NCI-H1436 (cell line): Measurements from ENCODE around the gene CYP27B1.

Experiments used
- DNase-seq: peaks from one replicate; lab custom pipeline; 2025; lab: John Stamatoyannopoulos, UW

The CYP27B1 gene, protein sequence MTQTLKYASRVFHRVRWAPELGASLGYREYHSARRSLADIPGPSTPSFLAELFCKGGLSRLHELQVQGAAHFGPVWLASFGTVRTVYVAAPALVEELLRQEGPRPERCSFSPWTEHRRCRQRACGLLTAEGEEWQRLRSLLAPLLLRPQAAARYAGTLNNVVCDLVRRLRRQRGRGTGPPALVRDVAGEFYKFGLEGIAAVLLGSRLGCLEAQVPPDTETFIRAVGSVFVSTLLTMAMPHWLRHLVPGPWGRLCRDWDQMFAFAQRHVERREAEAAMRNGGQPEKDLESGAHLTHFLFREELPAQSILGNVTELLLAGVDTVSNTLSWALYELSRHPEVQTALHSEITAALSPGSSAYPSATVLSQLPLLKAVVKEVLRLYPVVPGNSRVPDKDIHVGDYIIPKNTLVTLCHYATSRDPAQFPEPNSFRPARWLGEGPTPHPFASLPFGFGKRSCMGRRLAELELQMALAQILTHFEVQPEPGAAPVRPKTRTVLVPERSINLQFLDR

DNA sequence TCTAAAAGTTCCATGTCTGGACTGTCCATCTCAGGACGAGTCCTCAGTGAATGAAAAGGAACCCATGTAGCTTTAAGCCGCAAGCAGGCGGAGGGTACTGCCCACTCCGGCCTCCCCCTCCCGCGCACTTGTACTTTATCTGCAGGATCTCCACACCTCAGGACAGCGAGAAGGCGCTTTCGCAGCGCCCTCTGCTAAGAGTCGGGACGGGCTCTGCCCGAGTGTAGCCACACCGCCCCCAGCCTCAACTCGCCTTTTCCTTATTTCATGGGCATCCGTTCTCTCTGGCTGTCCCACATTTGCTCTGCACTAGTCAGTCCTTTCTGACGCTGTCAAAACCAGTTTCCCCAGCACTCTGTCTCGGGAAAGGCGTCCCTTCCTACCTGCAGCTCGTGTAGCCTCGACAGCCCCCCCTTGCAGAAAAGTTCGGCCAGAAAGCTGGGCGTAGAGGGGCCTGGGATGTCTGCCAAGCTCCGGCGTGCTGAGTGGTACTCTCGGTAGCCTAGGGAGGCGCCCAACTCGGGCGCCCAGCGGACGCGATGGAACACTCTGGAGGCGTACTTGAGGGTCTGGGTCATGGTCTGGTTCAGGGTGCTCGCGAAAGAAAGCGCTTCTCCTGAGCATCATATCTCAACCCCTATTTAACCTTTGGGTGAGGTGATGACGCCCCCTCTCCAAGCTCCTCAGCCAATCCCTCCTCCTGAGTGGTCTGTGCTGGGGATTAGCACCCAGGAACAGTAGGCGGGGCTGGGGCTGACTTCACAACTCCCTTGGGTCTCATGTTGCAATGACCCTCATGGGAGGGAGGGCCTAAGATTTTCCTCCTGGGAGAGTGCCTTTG lies at the start of gene CYP27B1:
CYP27B1 (minus strand) TSS at position 615 of the 841 bp plus-strand sequence; CDS start at position 578, 37 bp downstream.
- DNase-seq = no peak

DNA sequence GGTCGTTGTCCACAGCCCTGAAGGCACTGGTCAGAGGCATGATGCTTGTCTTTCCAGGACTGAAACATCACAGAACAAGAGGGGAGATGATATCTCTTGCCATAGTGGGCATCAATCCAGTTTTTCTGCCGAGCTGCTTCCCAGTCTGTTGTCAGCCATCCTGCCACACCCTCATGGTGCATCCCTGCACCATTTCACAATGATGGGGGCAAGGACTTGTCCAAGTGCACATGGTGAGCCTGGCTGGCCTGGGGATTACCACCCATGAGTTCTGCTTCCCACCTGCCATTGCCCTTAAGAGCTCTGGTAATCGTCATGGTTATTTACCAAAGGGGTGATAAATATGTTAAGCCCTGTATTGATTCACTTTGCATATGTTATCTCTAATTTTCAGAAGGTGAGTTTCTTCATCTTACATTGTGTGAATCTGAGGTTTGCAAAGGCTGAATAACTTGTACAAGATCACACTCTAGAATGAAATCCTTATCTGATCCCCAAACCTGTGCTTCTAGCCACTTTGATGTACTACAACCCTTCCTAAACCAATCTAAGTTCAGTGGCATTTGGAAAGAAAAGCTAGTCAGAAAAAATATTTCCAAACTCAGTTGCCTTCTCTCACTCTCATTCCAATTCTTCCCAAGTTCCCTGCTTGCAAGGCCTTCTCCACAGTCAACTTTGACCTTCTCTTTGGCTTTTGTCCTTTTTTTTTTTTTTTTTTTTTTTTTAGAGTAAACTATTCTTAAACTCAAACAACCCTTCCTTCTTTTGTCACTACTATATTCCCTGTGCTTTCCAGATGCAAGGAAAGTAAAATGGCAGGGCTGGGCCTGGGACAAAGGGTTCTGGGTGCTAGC lies 49.4 kb upstream of the CYP27B1 start:
- no peak for DNase-seq

DNA sequence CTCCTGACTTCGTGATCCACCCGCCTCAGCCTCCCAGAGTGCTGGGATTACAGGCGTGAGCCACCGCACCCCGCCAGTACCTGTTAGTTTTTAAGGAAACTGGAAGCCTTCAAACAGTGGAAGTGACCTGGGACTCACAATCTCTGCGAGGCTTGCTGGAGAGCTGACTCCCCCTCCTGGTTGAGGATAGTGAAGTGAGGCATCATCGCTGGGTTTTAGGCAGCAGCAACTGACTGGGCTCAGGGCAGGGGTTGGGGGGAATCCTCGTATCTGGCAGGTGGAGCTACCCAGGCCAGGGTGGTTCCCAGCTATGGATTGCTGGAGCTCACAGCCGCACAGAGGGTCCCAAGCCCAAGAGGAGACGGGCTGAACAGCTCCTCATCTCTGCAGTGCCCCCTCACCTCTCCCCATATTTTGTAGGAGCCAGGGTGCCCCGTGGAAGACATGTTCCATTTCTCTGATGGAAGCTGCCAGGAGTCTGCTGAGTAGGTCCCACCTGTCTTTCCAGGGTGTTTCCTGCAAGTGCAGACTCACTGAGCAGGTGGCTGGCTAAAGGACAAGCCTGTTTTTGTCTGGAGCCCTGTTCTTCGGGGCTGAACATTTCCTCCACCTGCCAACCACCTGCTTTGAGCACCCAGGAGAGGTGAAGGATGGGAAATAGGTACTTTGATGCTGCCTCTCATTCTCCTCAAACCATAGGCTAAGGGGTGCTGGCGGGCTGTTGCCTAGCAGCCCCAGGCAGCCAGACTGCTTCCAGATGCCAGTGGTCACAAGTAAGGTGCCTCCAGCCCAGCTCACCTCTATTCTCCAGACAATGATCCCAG lies 48.5 kb upstream of the CYP27B1 start:
- peak; percentile 71 for DNase-seq

DNA sequence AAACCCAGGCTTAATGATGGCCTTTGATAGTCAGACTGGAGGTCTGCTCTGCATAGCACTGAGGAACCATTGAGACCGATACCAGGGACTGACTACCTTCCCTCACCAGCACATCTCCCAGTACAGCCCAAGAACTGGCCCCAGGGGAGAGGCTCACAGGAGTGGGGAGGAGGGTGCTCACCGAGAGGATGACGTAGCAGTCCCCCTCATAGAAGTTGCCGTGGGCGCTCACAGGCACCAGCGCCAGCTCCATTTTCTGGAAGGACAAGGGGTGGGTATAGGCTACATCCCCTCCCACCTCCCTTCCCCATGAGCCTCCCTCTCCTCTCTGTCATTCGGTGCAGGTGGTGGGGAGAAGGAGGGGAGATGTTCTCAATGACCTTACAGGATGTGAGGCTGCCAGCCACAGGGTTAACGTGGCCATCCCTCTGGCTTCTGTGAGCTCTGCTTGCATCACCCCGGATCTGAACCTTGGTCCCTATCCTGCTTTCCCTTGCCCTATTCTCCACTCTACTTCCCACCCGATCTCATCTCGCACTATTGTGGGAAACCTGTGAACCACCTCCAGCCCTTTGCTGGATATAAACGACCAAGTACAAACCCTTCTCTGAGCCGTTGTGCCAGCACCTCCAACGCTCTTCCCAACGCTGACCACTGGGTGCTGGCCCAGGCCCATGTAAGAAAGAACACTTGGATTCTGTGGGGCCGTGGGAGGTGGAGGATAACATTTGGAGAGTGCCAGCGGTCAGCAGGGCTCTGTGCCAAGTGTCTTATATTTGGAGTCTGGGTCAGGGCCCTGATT lies 47.3 kb upstream of the CYP27B1 start:
- peak; percentile 47 for DNase-seq

DNA sequence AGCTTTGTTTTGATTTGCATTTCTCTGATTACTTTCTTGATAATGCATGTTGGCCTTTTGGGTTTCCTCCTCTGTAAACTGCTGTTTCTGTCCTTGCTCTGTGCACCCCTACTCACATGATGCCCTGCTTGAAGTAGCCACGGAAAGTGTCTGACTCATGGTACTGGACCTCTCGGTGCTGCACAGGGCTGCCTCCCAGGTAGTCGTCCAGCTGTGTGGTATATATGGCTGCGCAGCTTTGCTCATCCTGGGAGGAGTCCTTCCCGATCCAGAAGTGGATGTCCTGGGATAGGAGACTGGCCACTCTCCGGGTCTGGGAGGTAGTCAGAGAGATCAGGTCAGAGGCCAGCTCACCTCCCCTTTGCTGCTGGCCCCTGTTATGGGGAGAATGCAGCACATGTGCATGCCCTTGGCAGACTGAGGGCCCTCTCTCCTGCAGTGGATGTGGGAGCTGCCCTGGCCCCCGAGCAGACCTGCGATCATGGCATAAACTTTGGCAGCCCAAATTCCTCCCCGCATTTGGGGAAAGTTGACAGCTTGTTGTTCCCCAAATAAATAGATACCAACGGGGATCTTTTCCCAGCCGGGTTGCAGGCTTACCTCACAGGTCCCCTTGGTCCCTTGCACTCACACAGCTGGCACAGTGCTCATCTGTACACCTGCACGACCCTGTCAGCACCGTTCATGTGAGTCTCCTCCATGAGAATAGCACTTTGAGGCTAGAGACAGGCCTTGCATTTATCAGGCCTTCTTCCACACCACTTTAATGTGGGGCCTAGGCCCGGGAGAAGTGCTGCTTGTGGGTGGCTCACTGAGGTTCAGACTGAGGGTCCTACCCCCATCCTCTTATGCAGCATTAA lies 46.5 kb upstream of the CYP27B1 start:
- no peak for DNase-seq

DNA sequence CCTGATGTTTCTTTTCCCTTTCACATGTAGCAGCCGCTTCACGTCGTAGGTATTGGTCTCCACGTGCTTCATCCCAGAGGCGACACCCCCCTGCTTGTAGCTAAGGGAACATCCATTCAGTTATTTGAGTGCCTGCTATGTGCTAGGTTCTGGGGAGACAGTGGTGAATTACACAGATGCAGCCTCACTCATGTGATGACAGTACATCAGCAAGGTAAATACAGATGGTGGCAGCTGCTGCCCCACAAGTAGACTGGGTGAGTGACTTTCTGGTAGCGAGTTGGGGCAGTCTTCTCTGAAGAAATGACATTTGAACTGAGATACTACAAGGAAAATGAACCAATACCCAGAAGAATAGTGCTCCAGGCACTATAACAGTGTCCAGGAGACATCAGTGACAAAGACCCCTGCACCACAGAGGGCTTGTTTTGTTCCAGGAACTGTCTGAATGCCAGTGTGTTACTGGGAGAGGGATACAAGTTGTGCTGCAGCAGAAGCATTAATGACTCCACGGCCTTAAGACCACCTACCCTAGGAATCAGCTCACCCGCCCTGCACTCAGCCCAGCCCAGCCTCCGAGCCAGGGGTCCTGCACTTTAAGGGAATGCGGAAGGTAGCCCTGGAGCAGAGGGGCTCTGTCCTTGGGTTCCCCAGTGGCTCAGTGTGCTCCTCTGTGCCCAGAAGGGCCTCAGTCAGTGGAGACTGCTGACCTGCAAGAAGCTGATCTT lies 44.3 kb upstream of the CYP27B1 start:
- no peak for DNase-seq

DNA sequence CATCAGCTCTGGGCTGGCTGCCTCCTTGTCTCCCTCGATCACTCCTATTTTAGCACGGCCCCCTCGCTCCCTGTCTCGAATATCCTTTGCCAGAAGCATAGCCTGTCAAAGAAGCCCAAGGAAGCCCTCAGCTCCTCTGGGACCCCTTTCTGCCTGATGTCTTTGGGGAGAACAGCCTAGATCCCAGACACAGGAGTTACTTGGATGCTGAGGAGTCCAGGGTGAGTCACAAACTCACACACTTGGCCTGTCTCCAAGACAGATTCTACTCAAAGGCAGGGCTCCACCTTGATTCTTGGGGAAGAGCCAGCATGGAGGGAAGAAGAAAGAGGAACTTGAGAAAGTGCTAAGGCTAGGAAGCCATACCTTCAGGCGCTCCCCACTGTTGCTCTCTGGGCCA lies 43.6 kb upstream of the CYP27B1 start:
- DNase-seq = no peak

DNA sequence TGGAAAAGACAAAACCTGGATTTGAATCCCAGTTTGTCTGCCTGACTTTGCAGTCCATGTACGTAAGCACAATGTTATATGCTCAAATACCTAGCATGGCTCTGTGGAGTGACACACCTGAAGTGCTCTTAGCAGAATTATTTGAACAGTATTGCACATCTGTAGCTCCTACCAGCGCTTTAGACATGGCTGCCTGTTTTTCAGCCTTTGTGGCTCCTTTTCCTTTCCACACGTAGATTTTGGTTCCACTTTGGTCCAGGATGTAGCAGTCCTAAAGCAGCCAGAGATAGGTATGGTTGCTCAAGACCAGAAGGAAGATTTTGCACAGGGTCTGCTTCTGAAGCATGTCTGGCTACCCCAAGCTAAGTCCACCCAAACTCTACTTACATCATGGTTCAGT lies 42.5 kb upstream of the CYP27B1 start:
- no peak for DNase-seq

DNA sequence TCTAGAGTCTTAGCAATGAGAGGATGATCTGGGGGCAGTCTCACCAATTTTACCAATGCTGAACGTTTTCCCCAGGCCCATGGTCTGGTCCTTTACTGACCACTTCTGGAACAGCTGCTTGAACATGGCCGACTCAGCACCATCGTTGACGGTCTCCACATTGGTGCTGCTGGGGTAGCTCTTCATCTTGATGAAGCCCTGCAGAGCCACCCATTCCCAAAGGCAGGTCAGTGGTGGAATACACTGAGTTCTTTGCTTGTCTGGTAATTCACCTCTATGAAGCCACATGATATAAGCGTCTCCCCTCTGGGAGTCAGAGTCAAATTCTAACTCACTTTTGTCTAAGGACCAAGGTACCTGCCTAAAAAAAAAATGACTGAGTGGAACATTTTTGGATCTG lies 41.5 kb upstream of the CYP27B1 start:
- no peak for DNase-seq

DNA sequence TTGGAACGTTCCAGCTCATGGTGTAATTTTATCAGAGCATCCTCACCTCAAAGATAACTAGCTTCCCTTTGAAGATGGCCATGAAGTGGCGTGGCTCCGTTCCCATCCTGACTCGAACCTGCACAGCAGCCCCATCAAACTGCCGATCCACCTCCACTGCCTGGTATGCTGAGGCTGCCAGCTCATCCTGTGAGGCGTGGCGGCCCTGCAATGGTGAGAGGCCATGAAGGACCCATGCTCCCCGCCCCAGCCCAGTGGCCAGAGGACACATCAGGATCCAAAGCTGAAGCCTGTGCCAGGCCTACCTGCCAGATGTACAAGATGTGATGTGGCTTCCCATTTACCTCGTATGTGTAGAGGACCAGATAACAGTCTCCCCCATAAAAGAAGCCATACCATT lies 40.4 kb upstream of the CYP27B1 start:
- no peak for DNase-seq

DNA sequence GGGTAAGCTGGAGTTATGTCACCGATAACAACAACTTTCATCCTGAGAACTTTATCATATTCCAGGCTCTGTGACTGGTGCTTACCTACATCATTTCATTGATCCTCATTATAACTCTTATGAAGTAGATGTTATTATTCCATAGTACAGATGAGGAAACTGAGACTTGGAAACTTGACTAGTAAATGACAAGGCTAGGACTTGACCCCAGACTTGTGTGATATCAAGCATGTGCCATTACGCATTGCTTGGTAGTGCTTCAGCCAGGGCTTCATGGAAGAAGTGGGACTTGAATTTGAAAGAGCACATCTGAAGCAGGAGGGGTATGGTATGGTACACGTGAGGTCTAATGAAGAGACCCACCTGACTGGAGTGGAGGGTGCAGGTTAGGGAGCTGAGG lies 39.8 kb upstream of the CYP27B1 start:
- no peak for DNase-seq

DNA sequence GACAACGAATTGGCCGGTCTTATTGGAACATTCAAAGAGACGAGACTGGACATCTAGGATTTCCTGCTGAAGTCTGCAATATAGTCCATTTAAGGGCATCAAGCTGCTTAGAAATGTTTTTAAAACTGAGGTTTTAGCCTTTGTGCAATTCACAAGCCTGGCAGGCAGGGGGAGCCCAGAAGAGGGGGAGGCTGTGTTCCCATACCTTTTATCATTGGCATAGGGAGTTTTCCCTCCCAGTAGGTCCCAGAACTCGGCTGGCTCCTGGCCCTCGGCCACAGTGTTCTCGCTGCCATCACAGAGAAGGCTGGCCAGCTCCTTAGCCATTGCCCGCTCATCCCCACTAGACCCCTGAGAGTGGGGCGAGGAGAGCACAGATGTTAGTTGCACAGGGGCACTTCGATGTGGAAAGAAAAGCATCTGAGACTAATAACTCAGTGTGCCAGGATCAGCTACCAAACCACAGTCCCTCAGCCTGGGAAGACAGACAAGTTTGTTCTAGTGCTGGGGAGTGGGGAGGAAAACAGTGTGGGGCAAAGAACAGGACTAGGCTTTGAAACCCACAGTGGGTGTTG lies 36.5 kb upstream of the CYP27B1 start:
- peak; percentile 15 for DNase-seq

DNA sequence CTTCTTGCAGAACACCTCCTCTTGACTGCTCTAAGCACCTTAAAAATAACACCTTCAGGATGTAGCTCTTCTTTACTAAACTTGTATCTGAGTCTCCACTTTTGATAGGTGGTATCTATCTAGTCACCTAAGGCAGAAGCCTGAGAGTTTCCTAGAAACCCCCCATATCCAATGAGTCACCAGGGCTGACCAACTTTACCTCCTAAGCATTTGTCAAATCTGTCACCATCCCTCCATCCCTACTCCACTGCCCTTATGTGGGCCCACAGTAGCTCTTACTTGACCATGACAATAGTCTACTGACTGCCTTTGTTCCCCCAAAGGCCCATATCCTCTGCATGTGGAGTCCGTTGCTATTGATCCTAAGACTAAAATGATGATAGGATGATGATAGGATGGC lies 35.7 kb upstream of the CYP27B1 start:
- DNase-seq = no peak

DNA sequence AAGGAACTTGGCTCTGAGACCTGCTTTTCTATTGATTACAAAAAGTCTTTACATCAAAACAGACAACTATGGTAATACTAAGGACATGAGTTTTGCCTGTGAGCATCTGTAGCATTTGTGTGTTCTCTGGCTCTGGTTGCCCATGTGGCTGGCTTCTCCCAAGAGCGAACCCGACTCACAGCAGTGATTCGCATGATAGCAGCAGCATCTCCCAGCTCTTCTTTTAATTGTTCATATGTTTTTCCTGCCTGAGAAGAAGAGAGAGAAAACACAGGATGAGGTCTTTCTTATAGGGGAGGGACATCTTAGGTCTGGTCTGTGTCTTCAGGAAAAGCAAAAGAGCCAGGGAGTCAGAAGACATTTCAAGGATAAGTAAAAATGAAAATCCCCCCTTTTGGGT lies 34.1 kb upstream of the CYP27B1 start:
- no peak for DNase-seq

DNA sequence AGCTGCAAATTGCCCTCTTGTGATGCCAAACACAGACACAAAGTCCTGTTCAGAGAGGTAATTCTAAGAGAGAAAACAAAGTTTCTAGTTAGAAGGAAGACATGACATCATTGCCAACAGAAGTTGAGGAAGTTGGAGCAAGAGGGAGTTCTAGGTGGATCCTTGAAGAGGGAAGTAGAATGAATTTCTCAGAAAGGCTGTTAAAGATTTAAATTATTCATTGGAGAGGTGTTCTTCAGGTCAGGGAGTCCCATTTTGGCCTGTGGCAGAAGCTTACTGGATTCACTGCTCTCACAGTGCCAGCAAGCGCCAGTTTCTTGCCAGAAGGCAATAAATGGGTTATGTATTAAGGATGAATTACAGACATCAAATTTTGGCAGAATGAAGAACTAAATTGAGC lies 31.1 kb upstream of the CYP27B1 start:
- DNase-seq = no peak

DNA sequence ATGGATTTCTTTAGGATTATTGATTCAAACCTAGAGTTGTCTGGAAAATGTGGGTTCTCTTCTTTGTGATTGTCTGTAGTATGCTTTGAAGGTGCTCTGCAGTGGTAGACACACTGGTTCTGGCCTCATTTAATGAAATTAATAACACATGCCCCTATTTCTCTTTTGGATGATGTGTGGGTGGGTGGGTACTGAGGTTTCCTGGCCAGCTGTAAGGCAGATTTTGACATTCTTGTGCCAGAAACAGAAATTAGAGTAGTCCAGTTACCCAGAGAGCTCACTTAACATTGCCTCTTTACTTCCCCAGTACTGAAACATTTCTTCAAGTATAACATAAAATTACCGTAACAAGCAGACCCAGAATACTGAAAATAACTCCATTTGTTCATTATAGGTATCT lies 30.1 kb upstream of the CYP27B1 start:
- no peak for DNase-seq

DNA sequence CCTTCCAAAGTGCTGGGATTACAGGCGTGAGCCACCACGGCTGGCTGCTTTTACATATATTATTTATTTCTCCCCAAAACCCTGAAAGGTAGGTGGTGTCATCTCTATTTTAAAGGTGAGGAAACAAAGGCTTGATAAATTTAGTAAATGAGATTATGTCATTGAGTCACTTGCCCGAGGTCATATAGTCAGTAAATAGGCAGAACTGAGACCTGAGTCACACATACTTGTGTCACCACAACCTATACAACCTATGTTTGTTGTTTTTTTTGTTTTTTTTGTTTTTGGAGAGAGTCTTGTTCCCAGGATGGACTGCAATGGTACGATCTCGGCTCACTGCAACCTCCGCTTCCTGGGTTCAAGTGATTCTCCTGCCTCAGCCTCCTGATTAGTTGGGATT lies 28.5 kb upstream of the CYP27B1 start:
- no peak for DNase-seq

DNA sequence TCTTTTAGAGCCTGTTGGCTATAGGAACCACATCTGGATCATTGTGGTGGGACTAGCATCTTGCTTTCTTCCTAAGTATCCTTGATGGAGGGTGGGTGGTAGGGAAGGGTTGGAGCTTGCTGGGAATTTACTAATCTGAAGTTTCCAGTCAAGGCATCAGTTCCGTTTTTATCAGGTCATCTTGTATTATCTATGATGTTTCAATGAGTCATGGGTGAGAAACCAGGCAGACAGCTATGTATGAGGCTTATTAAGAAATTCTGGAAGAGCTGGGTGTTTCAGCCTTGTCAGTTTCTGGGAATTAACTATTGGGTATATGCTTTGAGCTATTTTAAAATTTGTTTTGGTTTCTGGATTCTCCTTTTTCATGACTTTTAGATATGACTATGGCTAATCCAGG lies 27.0 kb upstream of the CYP27B1 start:
- no peak for DNase-seq
